Measurements from ENCODE around the gene EEF1A1.

EEF1A1 gene

GRCh38 chr6:73491377-73491776 is 29.5 kb downstream of the EEF1A1 start:
- H3K4me3 ChIP-seq (ENCODE audit: low read depth, low read length), result no peak overlapping the region
- no peak overlapping the region for H3K9ac ChIP-seq (ENCODE audit: low read depth, low read length)
- H3K27me3 ChIP-seq (ENCODE audit: control insufficient read depth, insufficient read depth, low read length), result no peaks in the 10 kb centered on the region

GRCh38 chr6:73487473-73487872 is 33.4 kb downstream of the EEF1A1 start:
- H3K9ac ChIP-seq (ENCODE audit: low read depth, low read length), result no peak overlapping the region
- no peaks in the 10 kb centered on the region for H3K27me3 ChIP-seq (ENCODE audit: control insufficient read depth, insufficient read depth, low read length)
- no peaks in the 10 kb centered on the region for H3K4me1 ChIP-seq (ENCODE audit: control insufficient read depth, insufficient read depth, low read length)
- H3K36me3 ChIP-seq (ENCODE audit: control insufficient read depth, insufficient read depth, low read length), result no peaks in the 10 kb centered on the region
- no peak overlapping the region for H3K4me3 ChIP-seq (ENCODE audit: low read depth, low read length)
- no peaks in the 10 kb centered on the region for H3K9me3 ChIP-seq (ENCODE audit: control insufficient read depth, insufficient read depth, low read length)

More at GRCh38 chr6:73491377-73491776, 29.5 kb downstream of the EEF1A1 start:
- no peaks in the 10 kb centered on the region for H3K4me1 ChIP-seq (ENCODE audit: control insufficient read depth, insufficient read depth, low read length)
- H3K9me3 ChIP-seq (ENCODE audit: control insufficient read depth, insufficient read depth, low read length), result no peaks in the 10 kb centered on the region
- no peaks in the 10 kb centered on the region for H3K36me3 ChIP-seq (ENCODE audit: control insufficient read depth, insufficient read depth, low read length)

GRCh38 chr6:73484438-73484837 is 36.4 kb downstream of the EEF1A1 start:
- no peak overlapping the region for H3K9ac ChIP-seq (ENCODE audit: low read depth, low read length)
- no peak overlapping the region for H3K4me3 ChIP-seq (ENCODE audit: low read depth, low read length)
- H3K9me3 ChIP-seq (ENCODE audit: control insufficient read depth, insufficient read depth, low read length), result no peaks in the 10 kb centered on the region
- no peaks in the 10 kb centered on the region for H3K27me3 ChIP-seq (ENCODE audit: control insufficient read depth, insufficient read depth, low read length)
- peaks cover 17% of the 10 kb centered on the region for H3K36me3 ChIP-seq (ENCODE audit: control insufficient read depth, insufficient read depth, low read length)
- H3K4me1 ChIP-seq (ENCODE audit: control insufficient read depth, insufficient read depth, low read length), result no peaks in the 10 kb centered on the region

GRCh38 chr6:73481969-73482368 is 38.9 kb downstream of the EEF1A1 start:
- Histone ChIP-seq H3K36me3 (ENCODE audit: control insufficient read depth, insufficient read depth, low read length) (peaks cover 17% of the 10 kb centered on the region), H3K27me3 (ENCODE audit: control insufficient read depth, insufficient read depth, low read length) (no peaks in the 10 kb centered on the region), H3K4me3 (ENCODE audit: low read depth, low read length) (no peak overlapping the region), H3K9me3 (ENCODE audit: control insufficient read depth, insufficient read depth, low read length) (no peaks in the 10 kb centered on the region), H3K9ac (ENCODE audit: low read depth, low read length) (no peak overlapping the region), H3K4me1 (ENCODE audit: control insufficient read depth, insufficient read depth, low read length) (no peaks in the 10 kb centered on the region)

- Histone ChIP-seq H3K4me3 (ENCODE audit: low read depth, low read length) (no peak overlapping the region), H3K9ac (ENCODE audit: low read depth, low read length) (no peak overlapping the region), H3K27me3 (ENCODE audit: control insufficient read depth, insufficient read depth, low read length) (no peaks in the 10 kb centered on the region), H3K36me3 (ENCODE audit: control insufficient read depth, insufficient read depth, low read length) (peaks cover 23% of the 10 kb centered on the region), H3K9me3 (ENCODE audit: control insufficient read depth, insufficient read depth, low read length) (no peaks in the 10 kb centered on the region), H3K4me1 (ENCODE audit: control insufficient read depth, insufficient read depth, low read length) (no peaks in the 10 kb centered on the region)
Measured at GRCh38 chr6:73477407-73477806, 43.4 kb downstream of the EEF1A1 start.

GRCh38 chr6:73476723-73477122 is 44.1 kb downstream of the EEF1A1 start:
- no peak overlapping the region for H3K4me3 ChIP-seq (ENCODE audit: low read depth, low read length)
- H3K27me3 ChIP-seq (ENCODE audit: control insufficient read depth, insufficient read depth, low read length), result no peaks in the 10 kb centered on the region
- peaks cover 17% of the 10 kb centered on the region for H3K36me3 ChIP-seq (ENCODE audit: control insufficient read depth, insufficient read depth, low read length)
- H3K4me1 ChIP-seq (ENCODE audit: control insufficient read depth, insufficient read depth, low read length), result no peaks in the 10 kb centered on the region
- no peaks in the 10 kb centered on the region for H3K9me3 ChIP-seq (ENCODE audit: control insufficient read depth, insufficient read depth, low read length)
- H3K9ac ChIP-seq (ENCODE audit: low read depth, low read length), result no peak overlapping the region

GRCh38 chr6:73471686-73472290 is 49.0 kb downstream of the EEF1A1 start:
- no peaks in the 10 kb centered on the region for H3K27me3 ChIP-seq (ENCODE audit: control insufficient read depth, insufficient read depth, low read length)
- no peaks in the 10 kb centered on the region for H3K4me1 ChIP-seq (ENCODE audit: control insufficient read depth, insufficient read depth, low read length)
- peaks cover 9% of the 10 kb centered on the region for H3K36me3 ChIP-seq (ENCODE audit: control insufficient read depth, insufficient read depth, low read length)
- no peaks in the 10 kb centered on the region for H3K9me3 ChIP-seq (ENCODE audit: control insufficient read depth, insufficient read depth, low read length)
- no peak overlapping the region for H3K9ac ChIP-seq (ENCODE audit: low read depth, low read length)
- no peak overlapping the region for H3K4me3 ChIP-seq (ENCODE audit: low read depth, low read length)

All from iPS-15b (cell line).